NCI-H345 treated with DMSO at 0.1 percent for 48 hours (cell line): ENCODE results near the gene PLCH2.

Experiments
- DNase-seq: peaks from one replicate; lab custom pipeline; 2025; ENCODE audit not compliant: unreplicated experiment; lab: John Stamatoyannopoulos, UW

Gene PLCH2

DNA sequence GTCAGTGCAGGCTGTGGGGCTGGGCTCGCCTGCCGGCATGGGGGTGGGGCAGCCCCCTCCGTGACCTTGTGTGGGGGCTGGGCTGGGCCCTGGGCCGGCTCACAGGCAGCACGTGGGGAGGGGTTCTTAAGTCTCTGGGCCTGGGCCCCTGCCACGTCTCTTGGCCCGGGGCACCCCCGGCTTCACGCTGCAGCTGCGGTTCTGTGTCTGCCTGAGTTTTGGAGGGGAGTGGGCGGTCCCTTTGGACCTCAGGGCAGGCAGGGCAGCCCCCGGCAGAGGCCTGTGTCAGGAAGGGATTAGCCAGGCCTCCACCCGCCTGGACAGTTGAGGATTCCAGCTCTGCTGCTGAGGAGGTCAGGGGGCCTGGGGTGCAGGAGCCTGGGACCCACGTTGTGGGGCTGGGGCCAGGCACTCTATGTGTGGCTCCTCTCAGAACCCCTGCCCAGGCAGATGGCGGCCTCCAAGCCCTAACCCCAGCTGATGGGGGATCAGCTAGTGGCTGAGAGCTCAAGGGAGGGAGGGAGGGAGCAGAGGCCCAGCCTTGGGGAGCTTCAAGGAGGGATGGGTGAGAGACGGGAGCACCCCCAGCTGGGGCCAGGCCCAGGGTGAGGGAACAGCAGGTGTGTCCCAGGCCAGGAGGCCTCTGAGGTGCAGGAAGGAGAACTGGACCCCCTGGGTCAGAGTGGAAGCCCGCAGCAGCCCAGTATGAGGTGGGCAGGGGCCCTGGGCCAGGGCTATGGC lies 1.8 kb upstream of the PLCH2 start:
- no peak for DNase-seq

DNA sequence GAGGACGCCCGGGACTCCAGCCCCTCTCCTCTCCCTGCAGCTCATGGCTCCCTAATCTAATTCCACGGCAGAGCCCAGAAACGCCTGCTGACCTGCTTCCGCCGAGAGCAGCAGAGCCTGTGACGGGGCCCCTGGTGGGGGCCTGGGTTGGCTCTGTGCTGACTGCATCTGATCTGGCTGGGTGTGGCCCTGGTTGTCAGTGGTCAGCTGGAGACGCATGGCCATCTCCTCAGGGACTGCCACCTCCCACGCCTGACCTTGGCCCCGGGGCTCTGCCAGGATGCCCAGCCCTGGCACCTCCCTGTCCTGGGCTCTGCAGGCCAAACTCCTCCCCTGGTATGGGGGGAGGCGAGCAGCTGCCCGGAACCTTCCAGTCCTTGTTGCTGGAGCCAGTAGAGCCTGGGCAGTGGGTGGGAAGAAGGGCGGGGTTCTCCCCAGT lies 1.1 kb upstream of the PLCH2 start:
- DNase-seq = no peak

DNA sequence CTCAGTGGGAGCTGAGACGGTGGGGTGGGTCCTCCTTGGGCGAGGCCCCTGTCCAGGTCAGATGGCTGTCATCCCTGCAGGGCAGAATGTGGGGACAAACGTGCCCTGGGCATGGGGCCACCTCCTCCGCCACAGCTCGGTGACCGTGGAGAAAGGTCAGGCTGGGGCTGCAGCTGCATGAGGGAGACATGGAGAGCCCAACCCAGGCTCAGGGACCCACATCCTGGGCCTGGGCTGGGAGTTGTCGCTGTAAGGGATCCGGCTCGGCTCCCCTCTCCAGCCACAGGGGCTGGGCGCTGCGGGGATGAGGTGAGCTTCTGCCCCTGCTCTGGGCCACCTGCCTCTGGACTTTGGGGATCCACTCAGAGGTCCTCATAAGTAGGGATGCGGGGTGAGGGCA lies 518 bp upstream of the PLCH2 start:
- no peak for DNase-seq

DNA sequence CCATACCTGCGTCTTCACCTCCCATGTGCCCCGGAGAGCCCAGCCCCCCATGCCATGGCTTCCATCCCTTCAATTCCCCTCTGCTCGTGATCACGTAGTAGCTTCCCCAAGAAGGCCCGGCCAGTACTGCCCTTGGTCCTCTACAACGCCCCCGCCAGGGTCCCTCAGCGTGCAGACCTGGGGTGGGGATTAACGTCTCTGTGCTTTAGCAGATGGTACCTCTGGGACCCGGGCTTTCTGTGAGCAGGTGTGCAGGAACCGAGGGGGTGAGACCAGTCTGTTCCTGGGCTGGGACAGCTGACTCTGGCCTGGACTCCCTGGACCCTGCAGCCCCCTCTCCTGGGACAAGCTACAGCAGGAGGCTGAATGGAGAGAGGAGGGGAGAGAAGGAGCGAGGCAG lies 1.2 kb downstream of the PLCH2 start:
- no peak for DNase-seq

DNA sequence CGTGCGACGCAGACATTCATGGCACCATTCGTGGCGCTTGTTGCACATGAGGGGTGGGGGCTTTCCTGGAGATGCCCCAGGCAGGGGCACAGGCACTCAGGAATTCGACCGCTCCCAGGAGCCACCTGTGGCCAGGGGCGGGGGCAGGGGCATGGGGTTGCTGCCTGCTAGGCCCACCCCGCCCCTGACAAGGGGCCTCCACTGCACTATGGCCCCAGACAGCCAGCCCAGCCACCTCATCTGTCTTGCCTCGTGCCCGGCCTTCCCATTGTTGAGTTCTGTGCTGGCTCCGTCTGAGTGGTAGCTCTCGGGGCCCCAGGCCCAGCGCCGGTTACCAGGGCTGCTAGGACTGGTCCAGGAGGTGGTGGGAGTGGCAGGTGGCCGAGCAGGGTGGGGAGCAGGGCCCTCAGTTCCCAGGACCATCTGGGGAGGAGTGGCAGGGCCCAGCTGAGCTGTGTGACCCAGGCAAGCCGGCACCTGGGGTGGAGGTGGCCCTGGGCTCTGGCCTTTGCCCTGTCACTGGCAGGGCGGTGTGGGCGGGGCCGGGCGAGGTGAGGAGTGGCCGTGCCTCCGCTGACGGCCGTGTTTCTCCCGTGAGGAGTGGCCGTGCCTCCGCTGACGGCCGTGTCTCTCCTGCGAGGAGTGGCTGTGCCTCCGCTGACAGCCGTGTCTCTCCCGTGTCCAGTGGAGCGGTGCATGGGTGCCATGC lies 1.9 kb downstream of the PLCH2 start:
- DNase-seq = no peak

DNA sequence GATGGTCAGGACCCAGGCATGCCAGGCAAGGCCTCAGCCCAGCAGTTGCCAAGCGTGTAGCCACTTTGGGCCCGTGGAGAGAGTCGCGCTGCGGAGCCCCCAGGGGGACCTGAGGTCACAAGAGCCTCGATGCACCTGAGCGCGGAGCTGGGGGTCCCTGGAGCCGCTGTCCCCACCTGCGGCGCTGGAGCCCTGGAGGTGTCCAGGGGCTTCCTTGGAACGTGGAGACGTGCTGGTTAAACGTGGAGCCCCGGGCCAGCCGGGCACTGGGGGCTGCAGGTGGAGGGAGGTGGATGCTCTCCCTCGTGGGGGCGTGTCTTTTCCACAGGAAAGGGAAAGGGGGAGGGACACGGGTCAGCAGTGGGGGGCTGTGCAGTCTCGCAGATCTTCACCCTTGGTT lies 3.1 kb downstream of the PLCH2 start:
- DNase-seq = no peak

DNA sequence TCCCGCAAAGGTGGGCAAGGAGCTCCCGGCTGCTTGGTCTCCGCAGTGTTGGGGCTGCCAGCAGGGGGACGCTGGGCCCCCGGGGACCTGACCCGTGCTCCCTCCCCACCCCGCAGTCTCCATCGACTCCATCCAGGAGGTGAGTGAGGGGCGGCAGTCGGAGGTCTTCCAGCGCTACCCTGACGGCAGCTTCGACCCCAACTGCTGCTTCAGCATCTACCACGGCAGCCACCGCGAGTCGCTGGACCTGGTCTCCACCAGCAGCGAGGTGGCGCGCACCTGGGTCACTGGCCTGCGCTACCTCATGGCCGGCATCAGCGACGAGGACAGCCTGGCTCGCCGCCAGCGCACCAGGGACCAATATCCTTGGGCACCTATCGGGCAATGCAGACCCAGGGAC lies 3.5 kb downstream of the PLCH2 start:
- no peak for DNase-seq

DNA sequence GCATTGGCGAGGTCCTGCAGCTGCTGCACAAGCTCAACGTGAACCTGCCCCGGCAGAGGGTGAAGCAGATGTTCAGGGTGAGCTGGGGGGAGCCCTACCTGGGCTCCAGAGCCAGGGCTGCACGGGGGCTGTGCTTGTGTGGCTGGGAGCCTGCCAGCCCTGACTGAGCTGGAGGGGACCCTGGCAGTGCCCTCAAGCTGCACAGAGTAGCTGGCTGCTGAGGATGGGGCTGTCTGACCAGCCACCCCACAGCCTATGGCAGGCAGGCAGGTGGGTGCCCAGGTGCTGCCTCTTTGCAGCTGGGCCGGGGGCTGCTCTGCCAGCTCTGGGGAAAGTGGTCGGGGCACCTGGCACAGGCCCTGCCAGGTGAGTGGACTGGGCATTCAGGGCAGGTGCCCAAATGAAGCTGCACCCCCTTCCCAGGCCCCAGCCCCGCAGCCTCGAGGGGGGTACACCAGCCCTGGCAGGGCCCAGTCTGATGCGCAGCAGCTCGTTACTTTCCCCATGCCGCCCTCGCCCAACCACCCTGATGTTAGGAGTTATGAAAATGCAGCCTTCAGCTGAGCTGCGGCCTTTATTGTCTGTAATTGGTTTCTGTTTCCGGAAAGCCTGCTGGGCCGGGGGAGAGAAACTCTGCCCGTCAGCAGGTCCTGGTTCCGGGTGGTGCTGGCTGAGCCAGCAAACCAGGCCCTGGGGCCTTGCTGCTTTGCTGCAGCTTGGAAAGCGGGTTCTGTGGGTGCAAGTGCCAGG lies 4.3 kb downstream of the PLCH2 start:
- DNase-seq = no peak

DNA sequence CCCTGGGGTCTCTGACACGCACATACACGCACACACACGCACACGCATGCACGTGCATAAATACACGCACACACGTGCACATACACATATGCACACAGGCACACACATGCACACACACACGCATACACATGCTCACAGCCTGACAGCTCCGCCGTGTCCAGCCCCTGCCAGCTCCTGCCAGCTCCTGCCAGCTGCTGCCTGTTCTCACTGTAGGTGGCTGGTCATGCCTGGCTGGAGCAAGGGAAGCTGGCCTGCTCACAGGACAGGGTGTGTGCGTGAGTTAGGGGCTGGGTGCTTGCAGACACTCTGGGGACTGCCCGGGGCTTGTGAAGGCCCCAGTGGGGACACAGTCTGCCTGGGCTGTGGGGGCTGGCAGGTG lies 4.9 kb downstream of the PLCH2 start:
- DNase-seq = peak; percentile 31

DNA sequence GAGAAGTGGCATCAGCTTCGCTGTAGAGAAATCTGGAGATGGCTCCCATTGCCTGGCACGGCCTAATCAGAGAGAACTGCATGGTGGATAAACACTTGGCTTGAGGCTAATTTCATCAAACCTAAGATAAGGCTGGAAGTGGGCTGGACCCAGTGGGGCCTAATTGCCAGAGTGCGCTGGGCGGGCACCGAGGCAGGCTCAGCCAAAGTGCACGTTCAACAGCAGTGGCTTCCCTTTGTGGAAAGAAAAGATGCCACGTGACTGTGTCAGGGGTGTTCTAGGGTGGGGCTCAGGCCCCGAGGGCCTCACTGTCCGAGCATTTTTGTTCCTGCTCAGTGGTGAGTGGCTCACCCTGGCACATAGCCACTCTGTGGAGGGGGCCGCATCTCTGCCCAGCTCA lies 5.8 kb downstream of the PLCH2 start:
- peak; percentile 52 for DNase-seq

DNA sequence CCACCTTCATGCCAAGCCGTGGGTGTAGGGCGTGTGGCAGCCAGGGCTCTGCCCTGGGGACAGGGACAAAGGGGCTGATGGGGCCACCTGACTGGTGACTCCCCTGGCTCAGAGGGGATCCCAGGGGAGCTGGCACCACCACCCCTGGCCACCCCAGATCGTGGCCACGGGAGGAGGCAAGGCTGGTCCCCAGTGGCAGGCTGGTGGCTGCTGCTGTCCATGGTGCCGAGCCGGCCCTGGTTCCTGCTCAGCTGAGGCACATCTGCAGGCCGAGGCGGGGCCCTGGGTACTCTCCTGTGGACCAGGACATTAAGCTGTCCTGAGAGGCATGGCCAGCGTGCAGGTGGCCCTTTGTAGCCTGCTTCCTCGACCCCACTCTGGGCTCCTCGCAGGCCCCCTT lies 6.5 kb downstream of the PLCH2 start:
- DNase-seq = no peak

DNA sequence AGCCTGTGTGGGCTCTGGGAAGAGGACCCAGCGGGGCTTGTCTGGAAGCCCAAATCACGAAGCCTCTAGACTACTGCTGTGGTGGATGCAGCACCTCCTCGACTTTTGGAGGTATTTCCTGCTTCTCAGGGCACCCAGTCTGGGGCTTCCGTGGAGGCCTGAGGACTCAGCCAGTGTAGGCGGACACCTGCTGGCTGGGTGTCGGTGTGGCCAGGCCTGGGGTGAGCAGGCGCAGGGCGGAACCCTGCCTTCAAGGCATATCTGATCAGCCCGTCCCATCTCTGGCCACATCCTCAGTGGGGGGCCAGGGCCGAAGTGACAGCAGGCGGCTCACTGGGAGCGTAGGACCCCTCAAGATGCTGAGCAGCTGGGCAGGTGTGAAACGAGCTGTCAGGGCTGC lies 6.9 kb downstream of the PLCH2 start:
- DNase-seq = no peak

DNA sequence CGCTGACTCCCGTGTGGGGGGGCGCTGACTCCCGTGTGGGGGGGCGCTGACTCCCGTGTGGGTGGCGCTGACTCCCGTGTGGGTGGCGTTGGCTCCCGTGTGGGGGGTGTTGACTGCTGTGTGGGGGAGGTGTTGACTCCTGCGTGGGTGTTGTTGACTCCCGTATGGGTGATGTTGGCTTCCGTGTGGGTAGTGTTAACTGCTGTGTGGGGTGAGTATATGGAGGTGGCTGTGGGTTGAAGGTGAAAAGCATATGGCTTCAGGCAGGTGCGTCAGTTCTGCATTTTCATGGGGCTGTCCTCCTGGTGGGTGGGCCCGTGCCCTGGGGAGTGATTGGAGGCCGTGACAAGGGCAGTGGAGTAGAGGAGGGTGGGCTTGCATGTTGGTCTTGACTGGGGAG lies 7.9 kb downstream of the PLCH2 start:
- DNase-seq = no peak

DNA sequence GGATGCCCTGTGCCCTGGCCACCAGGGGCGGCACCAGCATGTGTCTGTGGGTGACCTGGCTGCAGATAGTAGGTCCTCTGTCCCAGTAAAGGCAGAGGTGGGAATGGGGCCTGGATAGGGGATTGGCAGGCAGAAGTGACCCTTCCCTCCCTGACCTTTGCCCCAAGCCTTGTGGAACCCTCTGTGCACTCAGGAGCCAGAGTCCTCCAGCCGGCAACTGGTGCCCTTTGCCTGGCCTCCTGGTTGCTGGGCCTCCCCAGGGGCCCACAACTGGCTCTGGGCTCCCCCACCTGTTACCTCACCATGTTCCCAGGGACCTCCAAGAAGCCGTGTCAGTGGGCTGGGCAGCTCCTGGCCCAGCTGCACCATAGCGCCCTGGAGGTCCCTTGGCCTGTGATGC lies 10.0 kb downstream of the PLCH2 start:
- DNase-seq = no peak

DNA sequence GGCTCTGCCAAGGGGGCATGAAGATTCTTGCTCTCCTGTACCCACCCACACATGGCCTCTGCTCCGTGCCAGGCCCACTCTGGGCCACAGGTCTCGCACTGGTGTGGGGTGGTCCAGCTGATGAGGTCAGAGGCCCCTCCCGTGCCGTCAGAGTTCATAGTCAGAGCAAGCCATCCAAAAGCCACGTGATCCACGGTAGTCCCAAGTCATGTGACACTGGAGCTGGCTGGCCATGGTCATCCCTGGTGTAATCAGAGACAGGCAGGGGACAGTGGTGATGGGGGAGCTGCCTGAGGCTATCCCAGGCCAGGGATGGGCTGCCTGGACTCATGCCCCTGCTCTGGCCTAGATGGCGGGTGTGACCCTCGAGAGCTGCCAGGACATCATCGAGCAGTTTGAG lies 10.5 kb downstream of the PLCH2 start:
- no peak for DNase-seq

DNA sequence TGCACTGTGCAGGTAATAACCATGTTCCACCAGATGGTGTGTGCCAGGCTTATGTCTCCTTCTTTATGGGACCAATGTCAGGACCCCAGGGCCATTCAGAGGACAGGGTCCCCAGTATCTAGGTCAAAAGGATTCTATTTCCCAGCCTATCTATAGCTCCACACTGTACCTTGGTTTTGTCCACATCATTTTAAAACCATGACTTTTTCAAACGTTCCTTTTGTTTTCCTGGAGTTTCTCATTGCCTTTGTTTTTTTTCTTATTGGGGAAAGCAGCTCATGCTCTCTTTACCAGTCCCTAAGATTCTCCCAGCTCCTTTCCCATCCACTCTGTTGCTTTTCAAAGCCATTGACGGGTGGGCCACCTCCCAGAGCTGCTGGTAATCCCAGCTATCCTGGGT lies 12.6 kb downstream of the PLCH2 start:
- DNase-seq = no peak

DNA sequence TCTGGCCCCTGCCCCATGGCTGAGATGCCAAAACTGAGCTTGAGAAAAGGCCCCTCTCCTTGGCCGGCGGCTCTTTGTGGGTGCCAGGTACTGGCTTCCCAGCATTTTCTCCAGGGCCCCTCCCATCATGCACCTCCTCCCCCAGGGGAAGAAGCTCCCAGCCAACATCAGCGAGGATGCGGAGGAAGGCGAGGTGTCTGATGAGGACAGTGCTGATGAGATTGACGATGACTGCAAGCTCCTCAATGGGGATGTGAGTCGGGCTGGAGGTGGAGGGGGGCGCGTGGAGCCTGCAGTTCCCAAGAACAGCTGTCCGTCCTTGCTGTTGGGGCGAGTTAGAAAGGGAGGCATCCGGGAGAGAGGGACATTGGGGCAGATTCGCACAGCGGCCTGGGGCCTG lies 13.5 kb downstream of the PLCH2 start:
- DNase-seq = no peak

DNA sequence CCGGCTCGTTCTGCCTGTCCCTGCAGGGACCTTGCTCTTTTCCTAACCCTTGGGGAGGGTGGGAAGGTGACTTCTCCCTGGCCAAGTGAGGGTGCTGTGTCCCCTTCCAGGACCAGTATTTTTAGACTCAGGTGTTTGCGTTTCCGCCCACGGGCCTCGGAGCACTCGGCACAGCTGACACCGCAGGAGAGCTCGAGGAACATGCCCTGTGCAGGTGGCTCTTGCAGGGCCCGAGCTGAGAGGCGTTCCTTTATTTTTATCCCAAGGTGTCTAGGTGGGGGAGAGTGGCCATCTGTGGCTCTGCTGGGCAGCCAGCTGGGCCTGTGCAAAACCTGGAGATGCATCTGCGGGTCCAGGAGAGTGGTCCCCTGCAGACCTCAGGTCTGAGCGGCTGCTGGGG lies 16.0 kb downstream of the PLCH2 start:
- DNase-seq = peak; percentile 18

DNA sequence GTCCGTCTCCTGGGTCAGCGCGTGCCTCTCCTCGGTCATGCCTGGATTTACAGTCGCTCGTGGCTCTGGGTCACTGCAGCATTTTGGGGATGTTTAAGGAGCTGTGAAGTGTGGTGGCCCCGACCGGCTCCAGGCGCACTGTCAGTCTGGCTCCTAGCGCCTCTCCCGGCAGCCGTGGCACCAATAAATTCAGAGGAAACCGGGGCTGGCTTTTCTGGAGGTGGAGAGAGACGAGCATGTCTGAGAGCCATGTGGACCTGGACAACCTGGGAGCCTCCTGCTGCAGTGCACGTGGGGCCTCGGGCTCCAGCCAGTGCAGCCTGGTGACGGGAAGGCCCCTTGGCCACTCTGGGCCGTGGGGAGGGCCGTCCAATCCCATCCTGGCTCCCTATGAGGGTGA lies 17.1 kb downstream of the PLCH2 start:
- no peak for DNase-seq

DNA sequence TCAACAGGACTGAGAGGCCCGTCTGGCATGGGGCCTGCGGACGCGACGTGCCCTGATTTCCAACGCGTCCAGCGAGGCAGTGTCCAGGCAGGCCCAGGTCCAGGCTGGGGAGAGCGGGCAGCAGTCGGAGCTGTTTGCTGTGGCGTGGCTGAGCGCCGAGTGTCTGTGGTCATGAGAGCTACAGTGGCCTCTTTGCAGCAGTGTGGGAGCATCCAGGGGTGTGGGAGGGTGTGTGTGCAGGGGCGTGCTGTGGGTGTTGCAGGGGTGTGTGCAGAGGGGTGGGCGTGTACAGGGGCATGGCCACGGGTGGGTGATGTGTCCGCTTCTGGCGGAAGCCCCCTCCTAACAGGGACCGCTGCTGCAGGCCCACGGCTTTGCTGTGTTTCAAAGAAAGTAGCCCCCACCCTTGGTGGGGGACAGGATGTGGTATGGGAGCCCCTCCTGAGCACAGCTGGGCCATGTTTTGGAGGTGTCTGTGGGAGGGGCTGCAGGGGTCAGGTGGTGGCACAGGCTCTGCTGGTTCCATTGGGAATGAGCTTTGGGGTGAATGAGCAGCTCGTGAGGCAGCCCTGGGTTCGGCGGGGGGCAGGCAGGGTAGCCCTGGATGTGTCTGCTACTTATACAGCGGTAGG lies 17.7 kb downstream of the PLCH2 start:
- no peak for DNase-seq

DNA sequence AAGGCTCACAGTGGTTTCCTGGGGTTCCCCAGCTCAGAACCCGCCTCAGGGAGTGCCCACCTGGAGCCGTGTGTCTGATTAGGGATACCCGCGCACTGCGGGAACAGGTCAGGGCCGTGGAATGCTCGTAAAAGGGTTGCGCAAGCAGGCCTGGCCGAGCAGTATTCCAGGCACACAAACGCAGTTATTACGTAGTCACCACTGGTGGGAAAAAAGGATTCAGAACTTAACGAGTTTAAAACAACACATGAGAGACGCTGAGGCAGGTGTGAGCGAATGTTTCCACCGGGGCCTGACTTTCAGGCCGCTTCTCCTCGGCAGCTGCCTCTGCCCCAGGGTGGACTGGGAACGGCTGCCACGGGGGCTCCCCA lies 18.2 kb downstream of the PLCH2 start:
- no peak for DNase-seq

DNA sequence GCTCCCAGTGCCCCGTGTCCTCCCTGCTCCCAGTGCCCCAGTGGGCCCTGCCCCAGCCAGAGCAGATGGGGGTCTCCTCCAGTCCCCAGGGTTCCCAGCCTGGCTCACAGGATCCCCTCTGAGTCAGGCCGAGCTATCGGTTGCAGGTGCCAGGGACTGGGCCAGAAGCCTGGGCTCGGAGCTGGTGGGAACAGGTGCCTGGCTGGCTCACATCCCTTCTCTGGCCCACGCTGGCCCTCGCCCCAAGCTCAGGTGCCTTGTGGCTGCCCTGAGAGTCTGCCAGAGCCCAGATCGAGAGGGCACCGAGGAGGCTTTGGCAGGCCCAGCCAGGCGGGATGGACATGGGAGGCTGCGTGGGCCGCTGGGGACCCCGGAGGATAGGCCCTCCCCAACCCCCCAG lies 18.9 kb downstream of the PLCH2 start:
- DNase-seq = no peak
